Natural killer cell treated with Interleukin-12 subunit alpha and Interleukin-12 subunit beta and Interleukin-15 and Interleukin-18, amount 100 ng/mL, for 72 hours (primary cell): Measurements from ENCODE around the gene SSTR4. TPM values are rescaled to one million over a fixed set of nuclear protein-coding genes. Genes with fewer than 3 reads are reported as not detected.
"Not testable (repeated sequence)": the region's sequence is repeated elsewhere in the genome, so short reads cannot be mapped to it uniquely, and the experiment has no call there.

Source experiments
- ATAC-seq, 2 donors: fragments of 150-1000 bp; cut with Tn5 transposase in 1 of 2; sonication (Bioruptor Pico), chemical (Tn5 transposase) in 1 of 2; 2 replicates each; pipeline ENCODE4 v1.10.0; 2021
- DNase-seq: peaks from one replicate; pipeline ENCODE4 v3.0.0; 2022; ENCODE audit warnings: low spot score
- H3K27ac Mint-ChIP-seq, 2 donors: 1 replicate in 1 of 2; 2 replicates in 1 of 2; pipeline ENCODE4 v1.8.0; 2022; ENCODE audit warnings: mixed read lengths in 2 of 2, mild to moderate bottlenecking in 1 of 2, moderate library complexity in 1 of 2
- H3K27me3 Mint-ChIP-seq, 2 donors: 1 replicate in 1 of 2; 2 replicates in 1 of 2; pipeline ENCODE4 v1.8.0; 2022; ENCODE audit warnings: mixed read lengths in 2 of 2
- H3K36me3 Mint-ChIP-seq: one replicate; pipeline ENCODE4 v1.8.0; 2022; ENCODE audit warnings: mixed read lengths
- H3K4me1 Mint-ChIP-seq, 2 donors: 1 replicate in 1 of 2; 2 replicates in 1 of 2; pipeline ENCODE4 v1.8.0; 2022; ENCODE audit warnings: low read depth in 2 of 2, mixed read lengths in 2 of 2, mild to moderate bottlenecking in 1 of 2
- H3K4me3 Mint-ChIP-seq: one replicate; pipeline ENCODE4 v1.8.0; 2022; ENCODE audit warnings: mixed read lengths
- H3K9me3 Mint-ChIP-seq: 2 replicates; pipeline ENCODE4 v1.8.0; 2022; ENCODE audit warnings: mixed read lengths
- total RNA-seq, 2 donors: library from RNA; stranded (reverse); gene quantifications; one replicate each; pipeline ENCODE4 v1.2.3, GENCODE V29; 2022

Gene SSTR4
- total RNA-seq, 2 donors from 2014 or later = not detected

- no peak overlapping the region for H3K4me3 Mint-ChIP-seq
- no peak for DNase-seq
- no peaks in the 10 kb centered on the region for H3K9me3 Mint-ChIP-seq
- no peak overlapping the region for H3K27ac Mint-ChIP-seq
- no peaks in the 10 kb centered on the region for H3K36me3 Mint-ChIP-seq
- ATAC-seq = no peak
- no peaks in the 10 kb centered on the region for H3K4me1 Mint-ChIP-seq
- peaks cover 3 to 7% of the 10 kb centered on the region in 2 donors for H3K27me3 Mint-ChIP-seq
These were observed 11.4 kb upstream of the SSTR4 start for GRCh38 chr20:23023621-23024177.

GRCh38 chr20:23024701-23025100 is 10.4 kb upstream of the SSTR4 start:
- Mint-ChIP-seq H3K27me3 (peaks cover 3 to 13% of the 10 kb centered on the region in 2 donors), H3K4me3 (no peak overlapping the region), H3K4me1 (no peaks in the 10 kb centered on the region), H3K9me3 (no peaks in the 10 kb centered on the region), H3K27ac (no peak overlapping the region), H3K36me3 (no peaks in the 10 kb centered on the region)
- no peak for ATAC-seq
- DNase-seq = no peak

- not testable (repeated sequence) for H3K27ac Mint-ChIP-seq, DNase-seq, H3K9me3 Mint-ChIP-seq, H3K4me1 Mint-ChIP-seq, H3K36me3 Mint-ChIP-seq, ATAC-seq, H3K4me3 Mint-ChIP-seq
- H3K27me3 Mint-ChIP-seq = peaks cover 3 to 15% of the 10 kb centered on the region in 2 donors
These were observed 9.6 kb upstream of the SSTR4 start for GRCh38 chr20:23025503-23025902.

- Mint-ChIP-seq H3K27ac (no peak overlapping the region), H3K36me3 (no peaks in the 10 kb centered on the region), H3K4me3 (no peak overlapping the region), H3K4me1 (no peaks in the 10 kb centered on the region), H3K9me3 (no peaks in the 10 kb centered on the region), H3K27me3 (peaks cover 0 to 8% of the 10 kb centered on the region in 2 donors)
- no peak for DNase-seq
- no peak for ATAC-seq
These were observed 7.4 kb upstream of the SSTR4 start for GRCh38 chr20:23027721-23028120.

- no peaks in the 10 kb centered on the region for H3K9me3 Mint-ChIP-seq
- H3K4me1 Mint-ChIP-seq = no peaks in the 10 kb centered on the region
- no peak for ATAC-seq
- H3K27ac Mint-ChIP-seq = no peak overlapping the region
- H3K4me3 Mint-ChIP-seq = no peak overlapping the region
- DNase-seq = no peak
- H3K36me3 Mint-ChIP-seq = no peaks in the 10 kb centered on the region
- H3K27me3 Mint-ChIP-seq = peaks cover 7 to 13% of the 10 kb centered on the region in 2 donors
These were observed 6.7 kb upstream of the SSTR4 start for GRCh38 chr20:23028392-23028791.

GRCh38 chr20:23029324-23029723 is 5.8 kb upstream of the SSTR4 start:
- ATAC-seq (no peak), DNase-seq (no peak)
- no peak overlapping the region for H3K27ac Mint-ChIP-seq
- no peak overlapping the region for H3K4me3 Mint-ChIP-seq
- no peaks in the 10 kb centered on the region for H3K36me3 Mint-ChIP-seq
- H3K9me3 Mint-ChIP-seq = no peaks in the 10 kb centered on the region
- peaks cover 7 to 13% of the 10 kb centered on the region in 2 donors for H3K27me3 Mint-ChIP-seq
- no peaks in the 10 kb centered on the region for H3K4me1 Mint-ChIP-seq

- DNase-seq (no peak), ATAC-seq (no peak)
- Mint-ChIP-seq H3K27me3 (peaks cover 7 to 13% of the 10 kb centered on the region in 2 donors), H3K4me3 (no peak overlapping the region), H3K9me3 (no peaks in the 10 kb centered on the region), H3K27ac (no peak overlapping the region), H3K36me3 (no peaks in the 10 kb centered on the region), H3K4me1 (no peaks in the 10 kb centered on the region)
These were observed 3.8 kb upstream of the SSTR4 start for GRCh38 chr20:23031346-23031745.

- Mint-ChIP-seq H3K27ac (no peak overlapping the region), H3K9me3 (no peaks in the 10 kb centered on the region)
These were observed 2.9 kb upstream of the SSTR4 start for GRCh38 chr20:23032056-23032749.

GRCh38 chr20:23032750-23033078 is 2.4 kb upstream of the SSTR4 start:
- ATAC-seq (no peak), DNase-seq (no peak)
- Mint-ChIP-seq H3K27me3 (peaks cover 14 to 24% of the 10 kb centered on the region in 2 donors), H3K4me3 (no peak overlapping the region), H3K9me3 (no peaks in the 10 kb centered on the region), H3K4me1 (no peaks in the 10 kb centered on the region), H3K27ac (no peak overlapping the region), H3K36me3 (no peaks in the 10 kb centered on the region)

More at GRCh38 chr20:23032056-23032749, 2.9 kb upstream of the SSTR4 start:
- H3K27me3 Mint-ChIP-seq = peaks cover 13 to 19% of the 10 kb centered on the region in 2 donors
- H3K4me3 Mint-ChIP-seq = no peak overlapping the region
- DNase-seq (no peak), ATAC-seq (no peak)
- no peaks in the 10 kb centered on the region for H3K4me1 Mint-ChIP-seq
- no peaks in the 10 kb centered on the region for H3K36me3 Mint-ChIP-seq

GRCh38 chr20:23033918-23034317 is 1.2 kb upstream of the SSTR4 start:
- DNase-seq (no peak), ATAC-seq (no peak)
- no peak overlapping the region for H3K27ac Mint-ChIP-seq
- H3K27me3 Mint-ChIP-seq = peaks cover 14 to 29% of the 10 kb centered on the region in 2 donors
- H3K4me3 Mint-ChIP-seq = no peak overlapping the region
- H3K9me3 Mint-ChIP-seq = no peaks in the 10 kb centered on the region
- H3K4me1 Mint-ChIP-seq = no peaks in the 10 kb centered on the region
- no peaks in the 10 kb centered on the region for H3K36me3 Mint-ChIP-seq

GRCh38 chr20:23035731-23036130 is 619 bp downstream of the SSTR4 start:
- Mint-ChIP-seq H3K27me3 (peaks cover 24 to 39% of the 10 kb centered on the region in 2 donors), H3K4me3 (no peak overlapping the region), H3K27ac (no peak overlapping the region), H3K4me1 (no peaks in the 10 kb centered on the region), H3K9me3 (no peaks in the 10 kb centered on the region), H3K36me3 (no peaks in the 10 kb centered on the region)
- ATAC-seq = no peak
- no peak for DNase-seq

GRCh38 chr20:23036371-23036770 is 1.3 kb downstream of the SSTR4 start:
- H3K36me3 Mint-ChIP-seq = no peaks in the 10 kb centered on the region
- H3K4me3 Mint-ChIP-seq = no peak overlapping the region
- no peaks in the 10 kb centered on the region for H3K4me1 Mint-ChIP-seq
- no peak overlapping the region for H3K27ac Mint-ChIP-seq
- DNase-seq (no peak), ATAC-seq (no peak)
- H3K9me3 Mint-ChIP-seq = no peaks in the 10 kb centered on the region
- peaks cover 25 to 40% of the 10 kb centered on the region in 2 donors for H3K27me3 Mint-ChIP-seq

GRCh38 chr20:23037017-23037481 is 1.9 kb downstream of the SSTR4 start:
- H3K27ac Mint-ChIP-seq = no peak overlapping the region
- H3K27me3 Mint-ChIP-seq = peaks cover 28 to 47% of the 10 kb centered on the region in 2 donors
- H3K4me3 Mint-ChIP-seq = no peak overlapping the region
- no peak for ATAC-seq
- H3K9me3 Mint-ChIP-seq = no peaks in the 10 kb centered on the region
- H3K36me3 Mint-ChIP-seq = no peaks in the 10 kb centered on the region
- no peak for DNase-seq
- no peaks in the 10 kb centered on the region for H3K4me1 Mint-ChIP-seq

- H3K4me1 Mint-ChIP-seq = no peaks in the 10 kb centered on the region
- no peak overlapping the region for H3K27ac Mint-ChIP-seq
- H3K27me3 Mint-ChIP-seq = peaks cover 33 to 55% of the 10 kb centered on the region in 2 donors
- ATAC-seq (no peak), DNase-seq (no peak)
- no peak overlapping the region for H3K4me3 Mint-ChIP-seq
- no peaks in the 10 kb centered on the region for H3K36me3 Mint-ChIP-seq
- H3K9me3 Mint-ChIP-seq = no peaks in the 10 kb centered on the region
These were observed 4.2 kb downstream of the SSTR4 start for GRCh38 chr20:23039136-23039875.
